Activated T-cell treated with anti-CD3 and anti-CD28 coated beads for 1 hour (primary cell): Measurements from ENCODE around the gene PPM1N.

Source experiments
- DNase-seq: peaks from one replicate; pipeline ENCODE4 v3.0.0-alpha.2; 2020; ENCODE audit warnings: low read depth

The PPM1N gene

GRCh38 chr19:45471111-45471930, 26.9 kb upstream of the PPM1N start:
- DNase-seq: no peak

- DNase-seq: no peak
Observed at GRCh38 chr19:45471931-45472562, 26.2 kb upstream of the PPM1N start.

GRCh38 chr19:45472563-45473366, 25.5 kb upstream of the PPM1N start:
- DNase-seq: no peak

GRCh38 chr19:45473367-45473681, 24.9 kb upstream of the PPM1N start:
- no peak for DNase-seq

GRCh38 chr19:45473682-45474605, 24.3 kb upstream of the PPM1N start:
- no peak for DNase-seq

GRCh38 chr19:45474606-45475521, 23.4 kb upstream of the PPM1N start:
- peak; percentile 25 for DNase-seq

- DNase-seq: no peak
Observed at GRCh38 chr19:45475537-45476291, 22.5 kb upstream of the PPM1N start.

GRCh38 chr19:45476304-45476703, 21.9 kb upstream of the PPM1N start:
- DNase-seq: no peak

- no peak for DNase-seq
Observed at GRCh38 chr19:45477186-45477585, 21.1 kb upstream of the PPM1N start.

GRCh38 chr19:45477713-45478453, 20.4 kb upstream of the PPM1N start:
- no peak for DNase-seq

- peak; percentile 77 for DNase-seq
Observed at GRCh38 chr19:45478454-45479238, 19.6 kb upstream of the PPM1N start.

- DNase-seq: no peak
Observed at GRCh38 chr19:45483033-45483432, 15.2 kb upstream of the PPM1N start.

GRCh38 chr19:45484273-45484945, 13.8 kb upstream of the PPM1N start:
- no peak for DNase-seq

GRCh38 chr19:45485305-45486077, 12.8 kb upstream of the PPM1N start:
- DNase-seq: peak; percentile 99

GRCh38 chr19:45488708-45489107, 9.5 kb upstream of the PPM1N start:
- DNase-seq: no peak

- no peak for DNase-seq
Observed at GRCh38 chr19:45489216-45489855, 8.9 kb upstream of the PPM1N start.
